ENCODE data around the gene FOXP2.
"Not testable (repeated sequence)": the region's sequence is repeated elsewhere in the genome, so short reads cannot be mapped to it uniquely, and the experiment has no call there.

The FOXP2 gene

GRCh38 chr7:114439581-114439980 lies 25.0 kb downstream of the FOXP2 start:
- TF ChIP-seq, protein P1, sequence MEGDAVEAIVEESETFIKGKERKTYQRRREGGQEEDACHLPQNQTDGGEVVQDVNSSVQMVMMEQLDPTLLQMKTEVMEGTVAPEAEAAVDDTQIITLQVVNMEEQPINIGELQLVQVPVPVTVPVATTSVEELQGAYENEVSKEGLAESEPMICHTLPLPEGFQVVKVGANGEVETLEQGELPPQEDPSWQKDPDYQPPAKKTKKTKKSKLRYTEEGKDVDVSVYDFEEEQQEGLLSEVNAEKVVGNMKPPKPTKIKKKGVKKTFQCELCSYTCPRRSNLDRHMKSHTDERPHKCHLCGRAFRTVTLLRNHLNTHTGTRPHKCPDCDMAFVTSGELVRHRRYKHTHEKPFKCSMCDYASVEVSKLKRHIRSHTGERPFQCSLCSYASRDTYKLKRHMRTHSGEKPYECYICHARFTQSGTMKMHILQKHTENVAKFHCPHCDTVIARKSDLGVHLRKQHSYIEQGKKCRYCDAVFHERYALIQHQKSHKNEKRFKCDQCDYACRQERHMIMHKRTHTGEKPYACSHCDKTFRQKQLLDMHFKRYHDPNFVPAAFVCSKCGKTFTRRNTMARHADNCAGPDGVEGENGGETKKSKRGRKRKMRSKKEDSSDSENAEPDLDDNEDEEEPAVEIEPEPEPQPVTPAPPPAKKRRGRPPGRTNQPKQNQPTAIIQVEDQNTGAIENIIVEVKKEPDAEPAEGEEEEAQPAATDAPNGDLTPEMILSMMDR (conservative IDR thresholded peaks at IDR 0.05; ENCODE audit: low read depth, low read length) = no peak
- no peak for DNase-seq (ENCODE audit: low read depth)
- no peak overlapping the region for H3K4me3 ChIP-seq (ENCODE audit: low read depth, low read length)

- H3K4me3 ChIP-seq (ENCODE audit: low read depth, low read length); DNase-seq (ENCODE audit: low read depth): not testable (repeated sequence)
These were observed 26.3 kb downstream of the FOXP2 start for GRCh38 chr7:114440927-114441326.

- H3K4me3 ChIP-seq (ENCODE audit: low read depth, low read length) = no peak overlapping the region
- no peak for DNase-seq (ENCODE audit: low read depth)
- TF ChIP-seq, protein P1 (conservative IDR thresholded peaks at IDR 0.05; ENCODE audit: low read depth, low read length) = no peak
These were observed 29.6 kb downstream of the FOXP2 start for GRCh38 chr7:114444196-114444595.

DNA sequence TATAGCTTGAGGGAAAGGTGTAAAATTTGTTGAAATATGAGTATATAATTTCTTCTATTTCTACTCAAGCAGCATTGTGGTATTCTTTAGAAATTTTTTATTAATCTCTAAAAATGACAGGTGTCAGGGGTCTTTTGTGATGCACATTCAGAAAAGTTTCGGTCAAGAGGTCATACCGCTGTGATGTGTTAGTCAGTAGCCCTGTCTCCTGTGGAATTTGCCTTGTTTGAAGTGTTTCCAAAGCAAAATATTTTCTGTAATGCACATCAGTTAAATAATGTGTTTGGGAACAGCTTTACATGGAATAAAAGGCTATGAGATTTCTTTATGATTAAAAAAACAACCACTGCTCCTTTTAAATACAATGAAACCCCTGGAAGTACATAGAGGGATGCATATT lies 35.8 kb downstream of the FOXP2 start:
- peak; percentile 52 for DNase-seq (ENCODE audit: low read depth)
- TF ChIP-seq, protein P1 (conservative IDR thresholded peaks at IDR 0.05; ENCODE audit: low read depth, low read length) = no peak

GRCh38 chr7:114459574-114459973 lies 45.0 kb downstream of the FOXP2 start:
- no peak overlapping the region for H3K4me3 ChIP-seq (ENCODE audit: low read depth, low read length)
- TF ChIP-seq, protein P1 (conservative IDR thresholded peaks at IDR 0.05; ENCODE audit: low read depth, low read length) = no peak
- DNase-seq (ENCODE audit: low read depth) = no peak

More for the DNA sequence above, 35.8 kb downstream of the FOXP2 start:
- no peak overlapping the region for H3K4me3 ChIP-seq (ENCODE audit: low read depth, low read length)

- TF ChIP-seq, protein P1 (conservative IDR thresholded peaks at IDR 0.05; ENCODE audit: low read depth, low read length) = no peak
- no peak overlapping the region for H3K4me3 ChIP-seq (ENCODE audit: low read depth, low read length)
- no peak for DNase-seq (ENCODE audit: low read depth)
These were observed 45.4 kb downstream of the FOXP2 start for GRCh38 chr7:114460021-114460420.

GRCh38 chr7:114466917-114467316 lies 52.3 kb downstream of the FOXP2 start:
- peak; percentile 37 for DNase-seq (ENCODE audit: low read depth)
- TF ChIP-seq, protein P1 (conservative IDR thresholded peaks at IDR 0.05; ENCODE audit: low read depth, low read length) = no peak
- H3K4me3 ChIP-seq (ENCODE audit: low read depth, low read length) = no peak overlapping the region

GRCh38 chr7:114468844-114469243 lies 54.2 kb downstream of the FOXP2 start:
- TF ChIP-seq, protein P1 (conservative IDR thresholded peaks at IDR 0.05; ENCODE audit: low read depth, low read length) = no peak
- H3K4me3 ChIP-seq (ENCODE audit: low read depth, low read length) = no peak overlapping the region
- DNase-seq (ENCODE audit: low read depth) = peak; percentile 8
